Endothelial cell of umbilical vein (primary cell): ENCODE data around the gene AKAP8L.

Experiments
- GATA2 ChIP-seq: IDR thresholded peaks from 2 replicates; pipeline ENCODE4 v1.7.0; 2011; ENCODE audit warnings: low read depth, mild to moderate bottlenecking, moderate library complexity, mixed read lengths, low read length; ENCODE audit not compliant: insufficient read length, insufficient read depth
- MAX ChIP-seq: IDR thresholded peaks from 2 replicates; pipeline ENCODE4 v1.6.1; 2011; ENCODE audit not compliant: insufficient read depth, insufficient read length
- POLR2A ChIP-seq: IDR thresholded peaks from 2 replicates; pipeline ENCODE4 v1.6.1; 2012; ENCODE audit warnings: low read depth, mild to moderate bottlenecking, control low read depth, low read length
- POLR2AphosphoS5 ChIP-seq: IDR thresholded peaks from 2 replicates; pipeline ENCODE4 v1.6.1; 2012; ENCODE audit warnings: low read depth, mild to moderate bottlenecking, control low read depth, low read length, moderate library complexity; ENCODE audit not compliant: insufficient read depth
- TF ChIP-seq, protein P1 (sequence below), 2 donors: IDR thresholded peaks; 1 replicate in 1 of 2; 2 replicates in 1 of 2; pipeline ENCODE4 v1.5.1; 2011; ENCODE audit warnings: low read length in 2 of 2, mild to moderate bottlenecking in 2 of 2, moderate library complexity in 2 of 2, control low read depth in 1 of 2, inconsistent platforms in 1 of 2, low read depth in 1 of 2; ENCODE audit not compliant: insufficient read depth in 1 of 2; ENCODE audit errors: extremely low read depth in 1 of 2

DNA sequence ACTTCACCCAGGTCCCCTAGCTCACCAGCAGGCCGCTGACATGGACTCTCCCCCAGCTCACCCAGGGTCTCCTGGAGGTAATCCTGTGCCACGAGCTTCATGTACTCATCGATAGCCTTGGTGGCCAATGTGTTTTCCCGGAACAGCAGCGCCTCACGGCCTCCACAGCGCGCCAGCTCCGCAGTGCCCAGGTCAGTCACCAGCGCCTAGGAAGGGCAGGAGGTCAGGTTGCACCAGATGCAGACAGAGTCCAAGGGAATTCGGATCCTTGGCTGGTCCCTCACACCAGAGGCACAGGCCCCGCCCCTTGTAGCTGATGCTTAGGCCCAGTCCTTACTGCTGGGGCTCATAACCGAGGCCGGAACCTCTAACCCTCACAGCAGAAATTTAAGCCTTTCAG, 37.7 kb upstream of the AKAP8L start:
- TF ChIP-seq POLR2AphosphoS5 (no peak), POLR2A (no peak), MAX (no peak), GATA2 (no peak)
- TF ChIP-seq, protein P1, sequence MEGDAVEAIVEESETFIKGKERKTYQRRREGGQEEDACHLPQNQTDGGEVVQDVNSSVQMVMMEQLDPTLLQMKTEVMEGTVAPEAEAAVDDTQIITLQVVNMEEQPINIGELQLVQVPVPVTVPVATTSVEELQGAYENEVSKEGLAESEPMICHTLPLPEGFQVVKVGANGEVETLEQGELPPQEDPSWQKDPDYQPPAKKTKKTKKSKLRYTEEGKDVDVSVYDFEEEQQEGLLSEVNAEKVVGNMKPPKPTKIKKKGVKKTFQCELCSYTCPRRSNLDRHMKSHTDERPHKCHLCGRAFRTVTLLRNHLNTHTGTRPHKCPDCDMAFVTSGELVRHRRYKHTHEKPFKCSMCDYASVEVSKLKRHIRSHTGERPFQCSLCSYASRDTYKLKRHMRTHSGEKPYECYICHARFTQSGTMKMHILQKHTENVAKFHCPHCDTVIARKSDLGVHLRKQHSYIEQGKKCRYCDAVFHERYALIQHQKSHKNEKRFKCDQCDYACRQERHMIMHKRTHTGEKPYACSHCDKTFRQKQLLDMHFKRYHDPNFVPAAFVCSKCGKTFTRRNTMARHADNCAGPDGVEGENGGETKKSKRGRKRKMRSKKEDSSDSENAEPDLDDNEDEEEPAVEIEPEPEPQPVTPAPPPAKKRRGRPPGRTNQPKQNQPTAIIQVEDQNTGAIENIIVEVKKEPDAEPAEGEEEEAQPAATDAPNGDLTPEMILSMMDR (IDR thresholded peaks at IDR 0.05; ENCODE audit: extremely low read depth in 1 of 2, insufficient read depth in 1 of 2, low read depth in 1 of 2, low read length in 2 of 2): no peak
